VCaP (cell line): ENCODE data around the gene MS4A7.

Experiments used
- H3K27ac ChIP-seq: fragments of 450-650 bp; 2 replicates; pipeline ENCODE4 v1.5.1; 2017
- CTCF ChIP-seq: fragments of 450-650 bp; conservative IDR thresholded peaks from 2 replicates; pipeline ENCODE4 v1.5.1; 2017; ENCODE audit warnings: mild to moderate bottlenecking, moderate library complexity

Gene MS4A7

GRCh38 chr11:60344146-60344545, 34.2 kb upstream of the MS4A7 start:
- no peak overlapping the region for H3K27ac ChIP-seq
- no peak for TF ChIP-seq CTCF

- TF ChIP-seq CTCF, result peak; percentile 51
These were observed 32.8 kb upstream of the MS4A7 start for GRCh38 chr11:60345489-60345888.

GRCh38 chr11:60347084-60347797, 31.1 kb upstream of the MS4A7 start:
- H3K27ac ChIP-seq, result no peak overlapping the region
- no peak for TF ChIP-seq CTCF

More at GRCh38 chr11:60345489-60345888, 32.8 kb upstream of the MS4A7 start:
- H3K27ac ChIP-seq, result no peak overlapping the region

- no peak overlapping the region for H3K27ac ChIP-seq
- TF ChIP-seq CTCF, result no peak
These were observed 30.2 kb upstream of the MS4A7 start for GRCh38 chr11:60348116-60348515.

GRCh38 chr11:60349990-60350389, 28.3 kb upstream of the MS4A7 start:
- H3K27ac ChIP-seq, result no peak overlapping the region
- no peak for TF ChIP-seq CTCF

GRCh38 chr11:60357771-60358170, 20.6 kb upstream of the MS4A7 start:
- no peak for TF ChIP-seq CTCF
- no peak overlapping the region for H3K27ac ChIP-seq

GRCh38 chr11:60360621-60361020, 17.7 kb upstream of the MS4A7 start:
- no peak for TF ChIP-seq CTCF
- no peak overlapping the region for H3K27ac ChIP-seq
